Measurements from ENCODE around the gene FGFRL1.

GRCh38 chr4:1056671-1057402, 45.4 kb downstream of the FGFRL1 start:
- TF ChIP-seq CTCF (IDR thresholded peaks at IDR 0.05; ENCODE audit: low read depth, low read length, poor library complexity, severe bottlenecking) (no peak), EZH2phosphoT487 (IDR thresholded peaks at IDR 0.05; ENCODE audit: borderline replicate concordance, low read length) (no peak)
